Fibroblast of pulmonary artery (primary cell): ENCODE data around the gene LRCH3.

Experiments
- DNase-seq: peaks from one replicate; pipeline ENCODE4 v3.0.0-alpha.2; 2010; ENCODE audit warnings: low read depth
- H3K4me3 ChIP-seq: replicated peaks from 2 replicates; pipeline ENCODE4 v1.5.1; 2011; ENCODE audit warnings: low read depth, mild to moderate bottlenecking, control low read depth, low read length, moderate library complexity
- CTCF ChIP-seq: IDR thresholded peaks from 2 replicates; pipeline ENCODE4 v1.5.1; 2011; ENCODE audit warnings: mild to moderate bottlenecking, control low read depth, low read length, inconsistent platforms; ENCODE audit errors: missing control alignments

Gene LRCH3

DNA sequence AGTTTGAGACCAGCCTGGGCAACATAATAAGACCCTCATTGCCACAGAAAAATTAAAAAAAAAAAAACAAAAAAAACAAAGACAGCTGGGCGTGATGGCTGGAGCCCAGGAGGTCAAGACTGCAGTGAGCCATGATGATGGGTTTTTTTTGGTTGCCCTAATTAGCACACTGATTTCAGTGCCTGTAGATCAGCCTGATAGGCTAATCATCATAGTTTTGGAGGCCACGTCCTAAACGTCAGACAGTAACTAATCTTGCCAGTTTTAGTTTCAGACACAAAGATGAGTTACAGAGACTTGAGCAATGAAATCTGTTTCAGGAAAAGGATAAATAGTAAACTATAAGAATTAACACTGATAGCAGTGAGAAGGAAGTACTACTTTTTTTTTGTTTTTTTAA lies 55.4 kb downstream of the LRCH3 start:
- no peak overlapping the region for H3K4me3 ChIP-seq
- no peak for DNase-seq
- TF ChIP-seq CTCF: no peak

DNA sequence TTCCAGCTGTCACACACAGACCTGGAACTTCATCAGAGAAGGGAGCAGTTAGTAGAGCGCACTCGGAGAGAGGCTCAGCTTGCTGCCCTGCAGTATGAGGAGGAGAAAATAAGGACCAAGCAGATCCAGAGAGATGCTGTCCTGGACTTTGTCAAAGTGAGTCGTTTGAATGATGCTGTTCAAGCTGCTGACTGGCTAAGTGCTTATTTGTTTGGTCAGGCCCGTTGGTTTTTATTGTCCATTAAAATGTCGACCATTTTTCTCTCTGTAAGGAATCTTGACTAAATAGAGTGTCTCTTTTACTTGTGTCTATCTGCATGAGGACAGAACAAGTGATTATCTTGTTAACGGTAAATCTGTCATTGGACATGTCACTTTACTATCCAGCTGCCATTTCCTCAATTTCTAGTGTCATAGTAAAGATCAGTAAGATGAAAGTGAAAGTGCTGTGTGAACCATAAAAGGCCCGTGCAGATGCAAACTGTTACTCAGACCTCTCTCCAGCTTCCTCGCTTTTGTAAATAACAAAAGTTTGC lies 56.9 kb downstream of the LRCH3 start:
- no peak overlapping the region for H3K4me3 ChIP-seq
- TF ChIP-seq CTCF: no peak
- no peak for DNase-seq

DNA sequence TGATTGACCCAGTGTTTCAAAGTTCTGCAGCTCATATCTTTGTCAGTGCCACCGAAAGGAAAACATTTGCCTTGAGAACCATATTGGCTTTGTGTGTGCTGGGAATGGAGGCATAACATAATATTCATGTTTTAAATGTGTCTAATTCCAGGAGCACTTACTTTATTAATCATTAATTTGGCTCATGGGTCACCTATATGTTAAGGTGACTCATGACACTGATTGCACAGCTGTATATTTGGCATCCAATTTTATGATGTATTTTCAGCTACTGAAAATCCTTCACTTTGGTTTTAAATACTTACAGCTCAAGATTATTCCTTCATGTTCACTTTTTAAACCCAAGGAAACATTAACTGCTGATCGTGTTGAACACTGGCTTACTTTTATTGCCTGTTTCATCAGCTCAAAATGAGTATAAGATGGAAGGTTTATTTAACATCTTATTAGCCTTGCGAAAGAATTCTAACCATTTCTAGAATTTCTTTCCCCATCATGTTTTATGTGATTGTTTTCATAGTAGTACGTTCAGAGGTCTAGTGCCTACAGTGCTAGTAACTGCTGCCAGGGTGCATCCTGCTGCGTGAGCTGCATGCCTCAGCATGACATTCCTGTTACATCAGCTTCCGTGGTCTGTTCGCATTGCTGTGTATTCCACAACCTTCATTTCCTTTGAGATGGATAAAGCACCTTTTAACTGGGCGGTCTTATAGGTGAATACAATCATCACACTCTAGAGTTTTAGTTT lies 63.7 kb downstream of the LRCH3 start:
- TF ChIP-seq CTCF: no peak
- peak; percentile 91 for DNase-seq
- no peak overlapping the region for H3K4me3 ChIP-seq

DNA sequence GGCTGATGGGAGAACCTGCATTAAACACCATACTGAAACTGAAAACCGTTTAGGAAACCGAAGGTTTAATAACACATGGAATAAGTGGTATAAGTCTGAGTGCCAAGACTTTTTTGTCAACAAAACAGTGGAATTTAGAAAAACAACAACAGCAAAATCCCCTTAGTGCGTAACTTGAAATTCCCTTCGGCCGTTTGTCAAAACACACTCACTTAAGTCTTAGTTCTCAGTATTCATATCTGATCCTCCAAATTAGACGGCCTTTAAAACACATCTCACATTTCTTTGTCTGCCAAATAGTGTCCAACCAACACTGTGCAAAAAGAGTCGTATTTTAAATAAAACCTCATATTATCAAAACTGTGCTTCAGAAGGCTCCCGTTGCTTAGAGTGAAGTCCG lies 64.5 kb downstream of the LRCH3 start:
- no peak for DNase-seq
- TF ChIP-seq CTCF: no peak
- H3K4me3 ChIP-seq: no peak overlapping the region

- no peak for DNase-seq
- no peak overlapping the region for H3K4me3 ChIP-seq
Measured at GRCh38 chr3:197856199-197856816, 65.3 kb downstream of the LRCH3 start.

DNA sequence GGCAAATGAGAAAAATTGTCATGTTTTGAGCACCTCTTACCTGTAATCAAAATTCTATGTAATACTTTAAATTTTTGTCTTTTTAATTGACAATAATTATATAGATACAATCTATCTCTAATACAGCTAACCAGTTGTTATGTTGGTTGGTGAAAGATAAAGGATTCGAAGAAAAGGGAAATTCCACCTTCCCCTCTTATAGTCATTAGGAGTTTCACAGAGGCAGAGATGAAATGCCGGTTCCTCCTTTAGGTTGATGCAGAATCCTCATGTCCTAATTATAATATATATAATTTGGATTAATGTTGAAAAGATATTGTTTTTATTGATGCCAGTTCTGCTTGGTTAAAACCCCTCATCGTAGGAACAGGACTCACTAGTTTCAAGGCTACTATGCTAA lies 67.1 kb downstream of the LRCH3 start:
- no peak for TF ChIP-seq CTCF
- no peak overlapping the region for H3K4me3 ChIP-seq
- DNase-seq: no peak

More at GRCh38 chr3:197856199-197856816, 65.3 kb downstream of the LRCH3 start:
- TF ChIP-seq CTCF: no peak
